ENCODE data around the gene FBXW12.

FBXW12 gene

DNA sequence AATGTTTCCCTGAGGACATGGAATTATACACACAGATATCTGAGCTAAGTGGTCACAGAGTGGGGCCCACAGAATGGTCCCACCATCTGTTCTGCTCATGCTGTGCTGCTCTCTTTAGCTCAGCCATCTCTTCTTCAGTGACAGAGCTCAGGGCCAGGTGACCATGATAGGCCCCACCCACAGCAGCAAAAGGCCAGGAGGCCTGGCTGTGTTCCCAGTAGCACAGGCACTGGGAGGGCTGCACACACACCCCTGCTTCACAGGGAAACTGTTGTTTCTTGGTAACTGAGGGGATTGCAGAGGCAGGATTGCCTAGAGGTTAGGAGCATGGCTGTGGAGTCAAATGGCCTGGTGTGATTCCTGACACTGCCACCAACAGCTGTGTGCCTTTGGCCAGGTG is 4.8 kb upstream of the FBXW12 start:
- TF ChIP-seq TAF1 (IDR thresholded peaks at IDR 0.05; ENCODE audit: borderline replicate concordance, insufficient read depth, low read length) (no peak), SIN3A (IDR thresholded peaks at IDR 0.05; ENCODE audit: borderline replicate concordance, insufficient read depth, low read length) (no peak), POLR2AphosphoS5 (IDR thresholded peaks at IDR 0.05; ENCODE audit: low read depth, low read length) (no peak)
- TF ChIP-seq, protein P1, sequence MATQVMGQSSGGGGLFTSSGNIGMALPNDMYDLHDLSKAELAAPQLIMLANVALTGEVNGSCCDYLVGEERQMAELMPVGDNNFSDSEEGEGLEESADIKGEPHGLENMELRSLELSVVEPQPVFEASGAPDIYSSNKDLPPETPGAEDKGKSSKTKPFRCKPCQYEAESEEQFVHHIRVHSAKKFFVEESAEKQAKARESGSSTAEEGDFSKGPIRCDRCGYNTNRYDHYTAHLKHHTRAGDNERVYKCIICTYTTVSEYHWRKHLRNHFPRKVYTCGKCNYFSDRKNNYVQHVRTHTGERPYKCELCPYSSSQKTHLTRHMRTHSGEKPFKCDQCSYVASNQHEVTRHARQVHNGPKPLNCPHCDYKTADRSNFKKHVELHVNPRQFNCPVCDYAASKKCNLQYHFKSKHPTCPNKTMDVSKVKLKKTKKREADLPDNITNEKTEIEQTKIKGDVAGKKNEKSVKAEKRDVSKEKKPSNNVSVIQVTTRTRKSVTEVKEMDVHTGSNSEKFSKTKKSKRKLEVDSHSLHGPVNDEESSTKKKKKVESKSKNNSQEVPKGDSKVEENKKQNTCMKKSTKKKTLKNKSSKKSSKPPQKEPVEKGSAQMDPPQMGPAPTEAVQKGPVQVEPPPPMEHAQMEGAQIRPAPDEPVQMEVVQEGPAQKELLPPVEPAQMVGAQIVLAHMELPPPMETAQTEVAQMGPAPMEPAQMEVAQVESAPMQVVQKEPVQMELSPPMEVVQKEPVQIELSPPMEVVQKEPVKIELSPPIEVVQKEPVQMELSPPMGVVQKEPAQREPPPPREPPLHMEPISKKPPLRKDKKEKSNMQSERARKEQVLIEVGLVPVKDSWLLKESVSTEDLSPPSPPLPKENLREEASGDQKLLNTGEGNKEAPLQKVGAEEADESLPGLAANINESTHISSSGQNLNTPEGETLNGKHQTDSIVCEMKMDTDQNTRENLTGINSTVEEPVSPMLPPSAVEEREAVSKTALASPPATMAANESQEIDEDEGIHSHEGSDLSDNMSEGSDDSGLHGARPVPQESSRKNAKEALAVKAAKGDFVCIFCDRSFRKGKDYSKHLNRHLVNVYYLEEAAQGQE (IDR thresholded peaks at IDR 0.05; ENCODE audit: insufficient read depth in 1 of 2, low read depth in 2 of 2, low read length in 2 of 2), result no peak

DNA sequence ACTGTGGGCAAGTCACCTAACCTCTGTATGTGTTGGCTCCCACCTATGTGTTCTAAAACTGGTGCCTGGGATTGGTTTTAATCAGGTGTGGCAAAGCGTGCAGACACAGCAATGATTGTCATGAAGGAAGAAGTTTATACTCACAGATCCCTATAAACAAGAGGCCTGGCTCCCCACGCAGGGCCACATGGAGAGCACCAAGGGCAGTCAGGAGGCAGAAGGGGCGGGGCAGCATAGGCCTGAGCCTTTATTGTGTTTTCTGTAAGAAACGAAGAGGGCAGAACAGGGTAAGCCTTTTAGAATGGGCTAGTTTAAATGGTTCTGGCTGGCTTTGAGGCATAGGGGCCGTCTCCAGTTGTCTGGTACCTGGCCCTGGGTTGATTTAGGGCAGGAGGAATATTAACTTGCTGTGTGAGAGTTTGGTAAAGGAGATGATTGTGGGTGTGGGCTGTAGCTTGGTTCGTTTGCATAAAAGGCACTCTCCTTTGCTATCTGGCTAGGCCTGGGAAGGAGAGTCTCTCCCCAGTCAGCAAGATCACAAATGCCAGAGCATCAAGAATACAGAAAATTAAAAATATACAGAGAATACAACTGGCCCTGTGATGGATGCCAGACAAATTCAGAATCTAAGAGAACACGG is 2.2 kb upstream of the FBXW12 start:
- TF ChIP-seq POLR2AphosphoS5 (IDR thresholded peaks at IDR 0.05; ENCODE audit: low read depth, low read length) (no peak), TAF1 (IDR thresholded peaks at IDR 0.05; ENCODE audit: borderline replicate concordance, insufficient read depth, low read length) (no peak), FOXP2 (optimal IDR thresholded peaks at IDR 0.05; ENCODE audit: borderline replicate concordance, extremely low read depth, extremely low read length, insufficient read depth) (no peak), SIN3A (IDR thresholded peaks at IDR 0.05; ENCODE audit: borderline replicate concordance, insufficient read depth, low read length) (no peak)
- TF ChIP-seq, protein P1 (IDR thresholded peaks at IDR 0.05; ENCODE audit: insufficient read depth in 1 of 2, low read depth in 2 of 2, low read length in 2 of 2), result no peak

DNA sequence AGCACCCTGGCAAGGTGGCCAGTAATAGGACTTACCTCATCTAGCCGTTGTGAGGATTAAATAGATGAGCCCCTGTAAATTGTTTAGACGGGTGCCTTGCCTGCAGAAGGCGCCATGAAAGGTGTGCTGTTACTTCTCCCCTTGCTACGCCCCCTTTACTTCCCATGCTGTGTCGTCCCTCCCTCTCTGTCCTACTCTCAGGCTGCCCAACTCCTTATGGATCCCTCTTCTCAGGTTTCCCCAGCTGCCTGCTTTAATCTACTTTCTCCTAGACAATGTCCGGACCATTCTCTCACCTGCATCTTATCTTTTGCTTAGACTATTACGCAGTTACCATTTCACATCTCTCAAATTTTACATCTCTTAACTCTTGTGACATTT is 1.7 kb upstream of the FBXW12 start:
- TF ChIP-seq SIN3A (IDR thresholded peaks at IDR 0.05; ENCODE audit: borderline replicate concordance, insufficient read depth, low read length) (no peak), TAF1 (IDR thresholded peaks at IDR 0.05; ENCODE audit: borderline replicate concordance, insufficient read depth, low read length) (no peak), FOXP2 (optimal IDR thresholded peaks at IDR 0.05; ENCODE audit: borderline replicate concordance, extremely low read depth, extremely low read length, insufficient read depth) (no peak), POLR2AphosphoS5 (IDR thresholded peaks at IDR 0.05; ENCODE audit: low read depth, low read length) (no peak)
- TF ChIP-seq, protein P1 (IDR thresholded peaks at IDR 0.05; ENCODE audit: insufficient read depth in 1 of 2, low read depth in 2 of 2, low read length in 2 of 2), result no peak

DNA sequence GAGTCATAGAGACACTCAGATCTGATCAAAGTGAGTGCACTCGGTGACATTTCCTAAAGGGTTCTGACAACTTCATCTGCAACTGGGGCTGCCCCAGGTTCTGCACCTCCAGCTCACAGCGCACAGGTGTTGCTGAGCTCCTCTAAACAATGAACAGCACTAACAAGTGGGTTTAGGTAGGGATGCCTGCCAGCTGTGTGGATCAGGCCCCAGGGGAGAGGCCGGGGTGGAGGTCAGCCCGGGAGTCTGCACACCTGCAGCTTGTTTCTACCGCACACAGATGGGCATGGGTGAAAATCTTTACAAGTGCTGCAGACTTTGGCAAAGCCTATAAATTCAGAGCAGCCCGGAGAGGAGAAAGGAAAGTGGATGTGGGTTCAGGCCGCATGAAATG is 355 bp downstream of the FBXW12 start:
- TF ChIP-seq POLR2AphosphoS5 (IDR thresholded peaks at IDR 0.05; ENCODE audit: low read depth, low read length), result no peak

DNA sequence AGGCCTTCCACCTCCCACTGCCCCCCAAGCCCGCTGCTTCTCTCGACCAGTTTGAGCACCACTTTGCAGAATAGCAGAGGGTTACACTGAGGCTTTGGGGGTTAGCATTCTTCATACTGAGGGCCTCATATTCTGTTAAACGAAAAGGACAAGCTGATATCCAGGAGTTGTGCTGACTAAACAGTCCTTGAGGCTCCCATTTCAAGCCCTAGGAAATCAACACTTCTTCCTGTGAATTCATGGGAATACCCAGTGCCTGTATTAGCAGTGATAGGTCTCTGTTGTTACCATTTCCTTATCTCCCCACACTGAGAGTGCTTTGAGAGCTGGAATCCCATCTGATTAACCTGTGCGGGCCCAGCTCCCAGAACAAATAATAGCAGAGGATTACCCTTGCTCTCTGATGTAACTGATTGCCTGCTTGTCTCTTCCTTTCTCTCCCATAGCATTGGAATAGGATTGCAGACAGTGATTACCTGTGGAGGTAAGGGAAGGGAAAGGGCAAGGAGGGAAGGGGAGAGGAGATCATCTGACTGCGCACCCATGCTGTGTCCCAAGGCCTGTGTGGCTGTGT is 930 bp downstream of the FBXW12 start:
- no peak for TF ChIP-seq POLR2AphosphoS5 (IDR thresholded peaks at IDR 0.05; ENCODE audit: low read depth, low read length)
- TF ChIP-seq, protein P1 (IDR thresholded peaks at IDR 0.05; ENCODE audit: insufficient read depth in 1 of 2, low read depth in 2 of 2, low read length in 2 of 2), result no peak
- TF ChIP-seq FOXP2 (optimal IDR thresholded peaks at IDR 0.05; ENCODE audit: borderline replicate concordance, extremely low read depth, extremely low read length, insufficient read depth), result no peak
- TF ChIP-seq SIN3A (IDR thresholded peaks at IDR 0.05; ENCODE audit: borderline replicate concordance, insufficient read depth, low read length), result no peak
- TF ChIP-seq TAF1 (IDR thresholded peaks at IDR 0.05; ENCODE audit: borderline replicate concordance, insufficient read depth, low read length), result no peak
